Mesenchymal stem cell (in vitro differentiated cells and primary cell): ENCODE results near the gene RPH3AL.

Experiments
- DNase-seq: peaks from one replicate; pipeline ENCODE4 v3.0.0-alpha.2; 2013
- H2AFZ ChIP-seq: one replicate; pipeline ENCODE4 v1.6.1; 2013; ENCODE audit warnings: low read depth, mild to moderate bottlenecking, control low read depth, inconsistent platforms, low read length, moderate library complexity
- H2AK5ac ChIP-seq: 2 replicates; pipeline ENCODE4 v1.6.1; 2013; ENCODE audit warnings: low read length, moderate library complexity, mild to moderate bottlenecking, inconsistent platforms; ENCODE audit not compliant: severe bottlenecking
- H2BK120ac ChIP-seq: one replicate; pipeline ENCODE4 v1.6.1; 2013; ENCODE audit warnings: low read depth, mild to moderate bottlenecking, inconsistent platforms, low read length, moderate library complexity
- H2BK12ac ChIP-seq, 2 experiments: one replicate each; pipeline ENCODE4 v1.6.1; 2013; ENCODE audit warnings: inconsistent platforms in 2 of 2, low read length in 2 of 2, mild to moderate bottlenecking in 2 of 2, moderate library complexity in 2 of 2, control low read depth in 1 of 2
- H2BK15ac ChIP-seq: one replicate; pipeline ENCODE4 v1.6.1; 2013; ENCODE audit warnings: mild to moderate bottlenecking, low read depth, inconsistent platforms; ENCODE audit not compliant: poor library complexity, severe bottlenecking
- H2BK5ac ChIP-seq: 2 replicates; pipeline ENCODE4 v1.6.1; 2013; ENCODE audit warnings: low read depth, mild to moderate bottlenecking, low read length, control low read depth, inconsistent platforms; ENCODE audit not compliant: poor library complexity, severe bottlenecking
- H3K14ac ChIP-seq, 2 experiments: one replicate each; pipeline ENCODE4 v1.6.1; 2013; ENCODE audit warnings: inconsistent platforms in 2 of 2, low read length in 2 of 2, control low read depth in 1 of 2, mild to moderate bottlenecking in 1 of 2, moderate library complexity in 1 of 2
- H3K18ac ChIP-seq, 2 experiments: one replicate each; pipeline ENCODE4 v1.6.1; 2013; ENCODE audit warnings: inconsistent platforms in 2 of 2, low read length in 2 of 2, control low read depth in 1 of 2, low read depth in 1 of 2, mild to moderate bottlenecking in 1 of 2
- H3K23ac ChIP-seq, 2 experiments: one replicate each; pipeline ENCODE4 v1.6.1; 2013; ENCODE audit warnings: inconsistent platforms in 2 of 2, low read length in 2 of 2, mild to moderate bottlenecking in 2 of 2, moderate library complexity in 2 of 2, control low read depth in 1 of 2
- H3K27ac ChIP-seq: 2 replicates; pipeline ENCODE4 v1.5.1; 2013; ENCODE audit warnings: mild to moderate bottlenecking, moderate library complexity, low read length, control low read depth, inconsistent platforms; ENCODE audit not compliant: poor library complexity, severe bottlenecking
- H3K27me3 ChIP-seq, 2 experiments: 2 replicates each; pipeline versions ENCODE4 v1.6.1 to v1.7.0; 2013; ENCODE audit warnings: low read length in 2 of 2, mild to moderate bottlenecking in 2 of 2, moderate library complexity in 2 of 2, control low read depth in 1 of 2, inconsistent platforms in 1 of 2; ENCODE audit not compliant: control insufficient read depth in 1 of 2, insufficient read depth in 1 of 2
- H3K36me3 ChIP-seq, 2 experiments: 2 replicates each; pipeline versions ENCODE4 v1.6.1 to v1.7.0; 2013; ENCODE audit warnings: low read length in 2 of 2, control low read depth in 1 of 2, inconsistent platforms in 1 of 2, low read depth in 1 of 2, mild to moderate bottlenecking in 1 of 2; ENCODE audit not compliant: insufficient read depth in 2 of 2, control insufficient read depth in 1 of 2
- H3K4ac ChIP-seq, 2 experiments: one replicate each; pipeline ENCODE4 v1.6.1; 2013; ENCODE audit warnings: inconsistent platforms in 2 of 2, low read length in 2 of 2, mild to moderate bottlenecking in 2 of 2, moderate library complexity in 2 of 2, control low read depth in 1 of 2, low read depth in 1 of 2
- H3K4me1 ChIP-seq: 2 replicates; pipeline ENCODE4 v1.6.1; 2013; ENCODE audit warnings: low read depth, low read length, control low read depth; ENCODE audit not compliant: control insufficient read depth, insufficient read depth
- H3K4me2 ChIP-seq: 2 replicates; pipeline ENCODE4 v1.6.1; 2013; ENCODE audit warnings: low read length, mild to moderate bottlenecking, inconsistent platforms; ENCODE audit not compliant: poor library complexity, severe bottlenecking
- H3K4me3 ChIP-seq, 2 experiments: 2 replicates each; pipeline versions ENCODE4 v1.5.1 to v1.7.0; 2013; ENCODE audit warnings: low read length in 2 of 2, mild to moderate bottlenecking in 2 of 2, control low read depth in 1 of 2, low read depth in 1 of 2; ENCODE audit not compliant: insufficient read depth in 1 of 2
- H3K79me1 ChIP-seq: replicated peaks from 2 replicates; pipeline ENCODE4 v1.6.1; 2013; ENCODE audit warnings: mild to moderate bottlenecking, control low read depth, low read length, inconsistent platforms; ENCODE audit not compliant: poor library complexity, severe bottlenecking
- H3K9ac ChIP-seq: 2 replicates; pipeline ENCODE4 v1.7.0; 2013; ENCODE audit warnings: mild to moderate bottlenecking, low read length, moderate library complexity
- H3K9me3 ChIP-seq: 2 replicates; pipeline ENCODE4 v1.7.0; 2013; ENCODE audit warnings: mild to moderate bottlenecking, low read length; ENCODE audit not compliant: control insufficient read depth
- H4K8ac ChIP-seq: one replicate; pipeline ENCODE4 v1.6.1; 2013; ENCODE audit warnings: inconsistent platforms, mild to moderate bottlenecking, low read length, moderate library complexity
- H4K91ac ChIP-seq: one replicate; pipeline ENCODE4 v1.6.1; 2013; ENCODE audit warnings: mild to moderate bottlenecking, low read length, inconsistent platforms
- WGBS: methylation state at CpG from one replicate; pipeline ENCODE4 v1.1.7; 2013; ENCODE audit warnings: mixed read lengths; 5-methylcytosine and 5-hydroxymethylcytosine counted together

Gene RPH3AL

DNA sequence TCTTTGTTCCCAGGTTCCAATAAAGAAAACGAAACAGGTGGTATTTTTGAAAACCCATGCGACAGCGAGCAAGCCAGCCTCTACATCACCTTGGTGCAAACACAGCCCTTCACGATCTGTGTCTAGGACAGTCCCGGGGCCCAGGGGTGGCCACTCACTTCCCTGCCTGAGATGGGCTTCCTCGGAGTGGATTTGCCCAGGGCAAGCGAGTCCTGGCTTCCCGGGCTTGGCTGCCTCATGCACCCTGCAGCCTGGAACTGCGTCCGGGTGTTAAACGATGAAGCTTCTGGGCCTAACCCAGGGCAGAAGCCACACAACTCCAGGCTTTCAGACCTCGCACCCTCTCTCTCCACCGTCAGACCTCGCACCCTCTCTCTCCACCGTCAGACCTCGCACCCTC lies 66.0 kb downstream of the RPH3AL start:
- H3K27ac ChIP-seq, result no peak overlapping the region
- H3K23ac ChIP-seq, result no peak overlapping the region
- no peak overlapping the region for H3K4me2 ChIP-seq
- H2AK5ac ChIP-seq, result no peak overlapping the region
- H3K9me3 ChIP-seq, result no peaks in the 10 kb centered on the region
- H2BK120ac ChIP-seq, result no peak overlapping the region
- H3K4ac ChIP-seq, result no peak overlapping the region
- DNase-seq, result no peak
- H2BK15ac ChIP-seq, result no peak overlapping the region
- no peak overlapping the region for H4K8ac ChIP-seq
- H4K91ac ChIP-seq, result no peak overlapping the region
- no peak overlapping the region for H3K14ac ChIP-seq
- peaks cover 0 to 33% of the 10 kb centered on the region in 2 experiments for H3K36me3 ChIP-seq
- H3K4me3 ChIP-seq, result no peak overlapping the region
- no peak overlapping the region for H2BK12ac ChIP-seq
- H3K9ac ChIP-seq, result no peak overlapping the region
- H2BK5ac ChIP-seq, result no peak overlapping the region
- H3K4me1 ChIP-seq, result no peaks in the 10 kb centered on the region
- no peak overlapping the region for H3K18ac ChIP-seq
- no peaks in the 10 kb centered on the region for H3K79me1 ChIP-seq
- H3K27me3 ChIP-seq, result peaks cover 0 to 18% of the 10 kb centered on the region in 2 experiments
- 92% methylated on average over 8 of the region's 16 CpGs for WGBS
- no peak overlapping the region for H2AFZ ChIP-seq

DNA sequence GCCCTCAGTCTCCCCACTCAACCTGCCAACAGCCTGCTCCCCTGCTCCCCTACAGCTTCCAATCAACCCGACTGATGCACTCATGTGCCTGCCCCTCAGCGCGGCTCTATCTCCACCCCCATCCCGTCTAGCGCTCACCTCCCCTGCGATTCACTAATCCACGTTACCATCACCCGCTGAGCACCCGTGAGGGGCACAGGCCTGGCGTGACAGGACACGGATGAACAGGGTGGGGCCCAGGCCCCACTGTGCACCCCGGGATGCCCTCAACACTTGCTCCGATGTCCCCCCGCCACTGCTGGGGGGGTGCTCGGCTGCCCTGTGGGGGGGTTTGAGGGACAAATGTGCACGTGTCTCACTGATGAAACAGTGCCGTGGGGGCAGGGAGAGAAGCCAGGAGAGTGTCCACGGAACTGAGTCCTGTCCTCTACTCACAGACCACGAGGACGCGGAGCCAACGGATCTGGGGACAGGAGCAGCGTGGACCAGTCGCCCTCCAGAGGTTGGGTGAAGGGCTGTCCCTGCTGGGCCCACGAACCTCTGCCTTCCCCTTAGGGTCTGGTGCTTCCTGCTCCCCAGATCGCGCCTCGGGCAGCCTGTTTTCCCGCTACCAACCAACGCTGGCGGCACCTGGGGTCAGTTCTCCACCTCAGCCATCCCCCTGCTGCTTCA lies 66.7 kb downstream of the RPH3AL start:
- Histone ChIP-seq H3K27me3 (peaks cover 0 to 19% of the 10 kb centered on the region in 2 experiments), H4K91ac (no peak overlapping the region), H2BK120ac (no peak overlapping the region), H2BK12ac (no peak overlapping the region), H2BK5ac (no peak overlapping the region), H3K27ac (no peak overlapping the region), H3K4me3 (no peak overlapping the region), H3K4me2 (no peak overlapping the region), H3K18ac (no peak overlapping the region), H3K4ac (no peak overlapping the region), H2AFZ (no peak overlapping the region), H3K9ac (no peak overlapping the region), H2AK5ac (no peak overlapping the region), H3K36me3 (peaks cover 0 to 36% of the 10 kb centered on the region in 2 experiments), H3K79me1 (no peaks in the 10 kb centered on the region), H3K4me1 (no peaks in the 10 kb centered on the region), H3K14ac (no peak overlapping the region), H3K9me3 (no peaks in the 10 kb centered on the region), H2BK15ac (no peak overlapping the region), H3K23ac (no peak overlapping the region), H4K8ac (no peak overlapping the region)
- no peak for DNase-seq
- 79% methylated on average over 31 of the region's 31 CpGs for WGBS

DNA sequence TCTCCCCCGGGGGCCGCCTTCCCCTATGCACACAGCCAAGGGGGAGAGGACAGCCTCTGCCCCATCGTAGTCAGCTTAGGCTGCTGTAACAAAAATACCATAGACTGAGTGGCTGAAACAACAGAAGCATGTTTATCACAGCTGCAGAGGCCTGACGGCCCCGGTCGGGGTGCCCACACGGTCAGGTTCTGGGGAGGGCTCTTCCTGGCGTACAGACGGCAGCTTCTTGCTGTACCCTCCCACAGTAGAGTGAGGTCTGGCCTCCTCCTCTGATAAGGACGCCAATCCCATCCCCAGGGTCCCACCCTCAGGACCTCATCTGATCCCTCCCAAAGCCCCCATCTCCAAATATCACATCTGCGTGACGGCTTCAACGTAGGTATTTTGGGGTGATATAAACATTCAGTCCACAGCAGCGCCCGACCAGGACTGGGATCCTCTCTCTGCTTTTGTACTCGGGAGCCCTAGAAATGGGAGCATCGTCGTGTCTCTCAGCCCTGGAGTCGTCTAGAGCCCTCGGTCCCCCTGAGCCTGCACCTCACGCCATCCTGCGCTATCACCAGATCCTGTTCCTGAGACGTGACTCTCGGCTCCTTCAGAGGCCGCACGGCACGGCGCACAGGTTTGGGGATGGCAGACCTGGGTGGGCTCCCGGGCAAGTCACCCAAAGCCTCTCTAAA lies 67.8 kb downstream of the RPH3AL start:
- Histone ChIP-seq H2BK5ac (no peak overlapping the region), H3K36me3 (peaks cover 0 to 30% of the 10 kb centered on the region in 2 experiments), H3K9me3 (no peaks in the 10 kb centered on the region), H3K4me1 (no peaks in the 10 kb centered on the region), H3K27me3 (peaks cover 0 to 23% of the 10 kb centered on the region in 2 experiments), H3K23ac (no peak overlapping the region), H2AFZ (no peak overlapping the region), H3K4me2 (no peak overlapping the region), H3K14ac (no peak overlapping the region), H3K4me3 (no peak overlapping the region), H3K4ac (no peak overlapping the region), H2BK12ac (no peak overlapping the region), H2BK120ac (no peak overlapping the region), H3K27ac (no peak overlapping the region), H2AK5ac (no peak overlapping the region), H3K18ac (no peak overlapping the region), H3K9ac (no peak overlapping the region), H4K8ac (no peak overlapping the region), H2BK15ac (no peak overlapping the region), H4K91ac (no peak overlapping the region), H3K79me1 (no peaks in the 10 kb centered on the region)
- DNase-seq, result no peak
- WGBS, result 91% methylated on average over 29 of the region's 29 CpGs

DNA sequence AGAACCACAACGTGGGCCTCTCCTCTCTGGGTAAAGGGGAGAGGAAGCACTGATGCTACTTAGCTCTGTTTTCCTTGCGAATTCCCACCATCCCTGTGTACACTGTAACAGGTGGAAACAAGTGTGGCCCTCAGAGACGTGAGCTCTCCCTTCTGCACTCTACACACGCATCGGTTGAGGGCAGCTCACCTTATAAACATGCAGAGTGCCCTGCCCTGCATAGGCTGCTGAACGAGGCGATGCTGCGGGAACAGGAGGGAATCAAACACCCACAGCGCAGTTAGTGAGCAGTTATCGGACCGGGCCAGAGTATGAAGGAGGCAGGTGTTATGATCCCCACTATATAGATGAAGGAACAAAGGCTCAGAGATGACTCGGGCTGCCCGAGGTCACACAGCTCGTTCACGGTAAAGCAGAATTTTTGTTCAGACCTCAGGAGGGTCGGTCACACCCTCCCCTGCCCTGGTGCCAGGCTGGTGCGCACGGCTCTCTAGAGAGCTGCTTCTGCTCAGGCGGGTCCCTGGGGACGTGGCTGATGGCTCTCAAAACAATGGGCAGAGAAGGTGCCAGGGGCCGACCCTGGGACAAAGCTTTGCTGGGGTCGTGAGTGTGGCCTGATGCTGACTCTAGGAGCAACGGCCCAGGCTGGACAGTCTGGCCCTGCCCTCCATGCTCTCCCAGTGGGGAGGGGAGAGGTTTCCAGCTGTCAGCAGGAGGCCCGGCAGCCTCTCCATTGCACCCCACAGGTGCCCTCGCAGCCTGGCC lies 68.5 kb downstream of the RPH3AL start:
- Histone ChIP-seq H3K14ac (no peak overlapping the region), H3K4me1 (no peaks in the 10 kb centered on the region), H2BK120ac (no peak overlapping the region), H3K36me3 (peaks cover 0 to 26% of the 10 kb centered on the region in 2 experiments), H3K79me1 (no peaks in the 10 kb centered on the region), H3K27me3 (peaks cover 0 to 27% of the 10 kb centered on the region in 2 experiments), H3K9me3 (no peaks in the 10 kb centered on the region), H2BK15ac (no peak overlapping the region), H3K9ac (no peak overlapping the region), H4K8ac (no peak overlapping the region), H2AK5ac (no peak overlapping the region), H2BK12ac (no peak overlapping the region), H3K18ac (no peak overlapping the region), H3K4me2 (no peak overlapping the region), H2AFZ (no peak overlapping the region), H3K23ac (no peak overlapping the region), H3K4me3 (no peak overlapping the region), H2BK5ac (no peak overlapping the region), H3K4ac (no peak overlapping the region), H3K27ac (no peak overlapping the region), H4K91ac (no peak overlapping the region)
- no peak for DNase-seq
- WGBS, result 91% methylated on average over 24 of the region's 25 CpGs
